ENCODE data around the gene SLC15A3. TPM values are rescaled to one million over a fixed set of nuclear protein-coding genes. Genes with fewer than 3 reads are reported as not detected.

SLC15A3 gene
- total RNA-seq, 1 experiment from 2014 or later = 0.43 TPM

GRCh38 chr11:60929764-60930163 lies 22.2 kb downstream of the SLC15A3 start:
- intact Hi-C loops (cut with micrococcal nuclease; ENCODE audit: unreplicated experiment) = no loop called here
- H3K36me3 Mint-ChIP-seq (ENCODE audit: insufficient read depth, unreplicated experiment) = peaks cover 25% of the 10 kb centered on the region
- no peaks in the 10 kb centered on the region for H3K27me3 Mint-ChIP-seq (ENCODE audit: insufficient read depth, unreplicated experiment)
- no peaks in the 10 kb centered on the region for H3K9me3 Mint-ChIP-seq (ENCODE audit: unreplicated experiment)
- H3K4me3 ChIP-seq (ENCODE audit: low read depth, low read length) = no peak overlapping the region
- BruUV-seq (replicated peaks) = no TSS peak
- ChIA-PET CTCF (no interaction called here), POLR2A (no interaction called here)
- no peaks in the 10 kb centered on the region for H3K9me3 ChIP-seq
- peaks cover 10% of the 10 kb centered on the region for H3K4me1 ChIP-seq
- no peak for DNase-seq
- no peak for TF ChIP-seq CTCF (IDR thresholded peaks at IDR 0.05; ENCODE audit: insufficient read depth in 1 of 2, low read depth in 1 of 2, low read length in 1 of 2, severe bottlenecking in 1 of 2, unreplicated experiment in 1 of 2)
- H3K36me3 ChIP-seq (ENCODE audit: control insufficient read depth, insufficient read depth, low read length) = peaks cover 3% of the 10 kb centered on the region
- H3K4me3 Mint-ChIP-seq (ENCODE audit: unreplicated experiment) = no peak overlapping the region
- H3K27ac Mint-ChIP-seq (ENCODE audit: unreplicated experiment) = no peak overlapping the region
- peaks cover 13% of the 10 kb centered on the region for H3K4me1 Mint-ChIP-seq (ENCODE audit: low read depth, unreplicated experiment)
- H3K27me3 ChIP-seq (replicated peaks; ENCODE audit: control insufficient read depth, insufficient read depth, low read length) = no peaks in the 10 kb centered on the region

GRCh38 chr11:60928563-60929001 lies 23.4 kb downstream of the SLC15A3 start:
- no TSS peak for BruUV-seq (replicated peaks)
- Mint-ChIP-seq H3K36me3 (ENCODE audit: insufficient read depth, unreplicated experiment) (peaks cover 25% of the 10 kb centered on the region), H3K9me3 (ENCODE audit: unreplicated experiment) (no peaks in the 10 kb centered on the region), H3K27ac (ENCODE audit: unreplicated experiment) (no peak overlapping the region), H3K4me1 (ENCODE audit: low read depth, unreplicated experiment) (peaks cover 13% of the 10 kb centered on the region), H3K27me3 (ENCODE audit: insufficient read depth, unreplicated experiment) (no peaks in the 10 kb centered on the region), H3K4me3 (ENCODE audit: unreplicated experiment) (no peak overlapping the region)
- intact Hi-C loops (cut with micrococcal nuclease; ENCODE audit: unreplicated experiment) = no loop called here
- CTCF ChIA-PET = interaction anchor here (0.9 kb wide), 1 partner anchor 29 kb away, joined by 4 read pairs; no protein-coding TSS in a partner anchor
- no peak for TF ChIP-seq CTCF (IDR thresholded peaks at IDR 0.05; ENCODE audit: insufficient read depth in 1 of 2, low read depth in 1 of 2, low read length in 1 of 2, severe bottlenecking in 1 of 2, unreplicated experiment in 1 of 2)
- Histone ChIP-seq H3K4me1 (peaks cover 13% of the 10 kb centered on the region), H3K9me3 (no peaks in the 10 kb centered on the region), H3K36me3 (ENCODE audit: control insufficient read depth, insufficient read depth, low read length) (peaks cover 3% of the 10 kb centered on the region), H3K27me3 (replicated peaks; ENCODE audit: control insufficient read depth, insufficient read depth, low read length) (no peaks in the 10 kb centered on the region), H3K4me3 (ENCODE audit: low read depth, low read length) (no peak overlapping the region)
- DNase-seq = no peak
- POLR2A ChIA-PET = no interaction called here

GRCh38 chr11:60927600-60927999 lies 24.4 kb downstream of the SLC15A3 start:
- peaks cover 13% of the 10 kb centered on the region for H3K4me1 Mint-ChIP-seq (ENCODE audit: low read depth, unreplicated experiment)
- no TSS peak for BruUV-seq (replicated peaks)
- Histone ChIP-seq H3K4me3 (ENCODE audit: low read depth, low read length) (no peak overlapping the region), H3K27me3 (replicated peaks; ENCODE audit: control insufficient read depth, insufficient read depth, low read length) (no peaks in the 10 kb centered on the region), H3K36me3 (ENCODE audit: control insufficient read depth, insufficient read depth, low read length) (peaks cover 3% of the 10 kb centered on the region), H3K4me1 (peaks cover 13% of the 10 kb centered on the region), H3K9me3 (no peaks in the 10 kb centered on the region)
- no peak overlapping the region for H3K4me3 Mint-ChIP-seq (ENCODE audit: unreplicated experiment)
- peaks cover 21% of the 10 kb centered on the region for H3K36me3 Mint-ChIP-seq (ENCODE audit: insufficient read depth, unreplicated experiment)
- H3K9me3 Mint-ChIP-seq (ENCODE audit: unreplicated experiment) = no peaks in the 10 kb centered on the region
- POLR2A ChIA-PET = no interaction called here
- H3K27me3 Mint-ChIP-seq (ENCODE audit: insufficient read depth, unreplicated experiment) = no peaks in the 10 kb centered on the region
- TF ChIP-seq CTCF (IDR thresholded peaks at IDR 0.05; ENCODE audit: insufficient read depth in 1 of 2, low read depth in 1 of 2, low read length in 1 of 2, severe bottlenecking in 1 of 2, unreplicated experiment in 1 of 2) = no peak
- H3K27ac Mint-ChIP-seq (ENCODE audit: unreplicated experiment) = no peak overlapping the region
- peak in 1 of 2 experiments; percentile 22 for DNase-seq
- intact Hi-C loops (cut with micrococcal nuclease; ENCODE audit: unreplicated experiment) = no loop called here
- CTCF ChIA-PET = no interaction called here

All from Caco-2 (cell line).